VCaP (cell line): ENCODE measurements around the gene NEFH.
A peak's percentile ranks its signal among the peaks of the same experiment; 100 is the strongest.

ENCODE experiments used
- H3K27ac ChIP-seq: fragments of 450-650 bp; 2 replicates; pipeline ENCODE4 v1.5.1; 2017
- TF ChIP-seq, protein P1 (sequence below): fragments of 450-650 bp; conservative IDR thresholded peaks from 2 replicates; pipeline ENCODE4 v1.5.1; 2017; ENCODE audit warnings: mild to moderate bottlenecking, moderate library complexity

NEFH gene

DNA sequence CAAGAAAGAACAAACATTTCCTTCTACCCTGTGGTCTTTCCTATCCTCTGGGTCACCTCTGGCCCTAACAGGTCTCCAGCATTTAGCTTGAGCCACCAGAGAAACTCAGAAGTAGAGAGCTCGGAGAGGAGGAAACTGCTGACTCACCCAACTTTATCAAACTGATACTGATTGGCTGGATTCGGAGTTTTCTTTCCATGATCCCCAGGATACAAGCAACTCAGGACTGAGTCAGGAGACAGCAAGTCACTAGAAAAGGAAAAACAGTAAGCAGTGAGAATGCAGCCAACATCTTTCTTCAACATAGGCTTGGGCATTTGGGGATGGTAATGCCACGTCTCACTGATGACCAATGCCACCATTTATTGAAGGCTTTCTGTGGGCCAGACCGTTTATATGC, 40.8 kb downstream of the NEFH start:
- TF ChIP-seq, protein P1, sequence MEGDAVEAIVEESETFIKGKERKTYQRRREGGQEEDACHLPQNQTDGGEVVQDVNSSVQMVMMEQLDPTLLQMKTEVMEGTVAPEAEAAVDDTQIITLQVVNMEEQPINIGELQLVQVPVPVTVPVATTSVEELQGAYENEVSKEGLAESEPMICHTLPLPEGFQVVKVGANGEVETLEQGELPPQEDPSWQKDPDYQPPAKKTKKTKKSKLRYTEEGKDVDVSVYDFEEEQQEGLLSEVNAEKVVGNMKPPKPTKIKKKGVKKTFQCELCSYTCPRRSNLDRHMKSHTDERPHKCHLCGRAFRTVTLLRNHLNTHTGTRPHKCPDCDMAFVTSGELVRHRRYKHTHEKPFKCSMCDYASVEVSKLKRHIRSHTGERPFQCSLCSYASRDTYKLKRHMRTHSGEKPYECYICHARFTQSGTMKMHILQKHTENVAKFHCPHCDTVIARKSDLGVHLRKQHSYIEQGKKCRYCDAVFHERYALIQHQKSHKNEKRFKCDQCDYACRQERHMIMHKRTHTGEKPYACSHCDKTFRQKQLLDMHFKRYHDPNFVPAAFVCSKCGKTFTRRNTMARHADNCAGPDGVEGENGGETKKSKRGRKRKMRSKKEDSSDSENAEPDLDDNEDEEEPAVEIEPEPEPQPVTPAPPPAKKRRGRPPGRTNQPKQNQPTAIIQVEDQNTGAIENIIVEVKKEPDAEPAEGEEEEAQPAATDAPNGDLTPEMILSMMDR = no peak
- H3K27ac ChIP-seq = peak overlapping the region; percentile 85

DNA sequence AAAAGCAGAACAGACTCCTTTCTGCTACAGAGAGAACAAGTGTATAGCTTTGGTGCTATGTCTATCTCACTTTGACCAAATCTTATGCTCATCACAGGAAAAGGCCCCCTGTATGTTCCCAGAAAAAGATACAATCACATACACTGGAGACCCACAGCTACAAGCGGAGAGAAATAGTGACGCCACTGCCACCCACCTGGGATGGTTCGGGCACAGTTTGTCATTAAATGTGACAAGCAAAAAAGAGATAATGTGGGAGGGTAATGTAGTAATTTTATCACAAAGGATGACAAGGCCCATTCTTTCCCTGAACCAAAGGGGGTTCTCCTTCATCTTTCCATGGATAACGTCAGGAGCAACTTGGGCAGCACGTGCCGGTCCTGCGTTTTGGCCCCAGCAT, 41.5 kb downstream of the NEFH start:
- H3K27ac ChIP-seq = peak overlapping the region; percentile 85
- TF ChIP-seq, protein P1 = no peak

GRCh38 chr22:29523761-29524160, 43.7 kb downstream of the NEFH start:
- TF ChIP-seq, protein P1 = no peak
- peak overlapping the region; percentile 34 for H3K27ac ChIP-seq

DNA sequence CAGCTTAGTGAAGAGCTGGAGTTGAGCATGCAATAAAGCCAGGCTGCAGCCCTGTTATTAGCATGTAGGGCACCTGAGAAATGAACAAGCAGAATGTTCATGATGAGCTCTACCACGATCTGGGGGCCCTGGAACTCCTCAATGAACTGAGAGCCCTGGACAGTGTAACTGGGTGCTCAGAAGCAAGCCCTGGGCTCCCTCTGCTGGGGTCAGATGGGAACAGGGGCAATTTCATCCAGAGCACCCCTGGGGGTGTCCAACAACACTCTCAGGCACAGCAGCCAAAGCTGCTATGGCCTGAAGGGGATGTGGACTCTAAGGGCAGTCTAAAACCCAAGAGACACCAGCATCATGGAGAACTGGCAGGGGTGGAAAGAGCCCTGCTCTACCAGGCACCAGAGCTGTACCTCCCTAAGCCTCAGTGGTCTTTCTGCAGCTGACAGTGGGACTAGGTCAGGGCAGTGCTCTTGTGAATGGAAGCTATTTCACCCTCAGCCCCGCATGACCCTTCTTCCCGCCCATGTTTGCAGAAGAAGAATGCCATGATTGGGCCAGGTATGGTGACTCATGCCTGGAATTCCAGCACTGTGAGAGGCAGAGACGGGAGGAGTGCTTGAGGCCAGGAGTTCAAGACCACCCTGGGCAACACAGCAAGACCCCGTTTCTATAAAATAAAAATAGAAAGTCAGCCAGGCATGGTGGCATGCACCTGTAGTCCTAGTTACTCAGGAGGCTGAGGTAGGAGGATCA, 44.6 kb downstream of the NEFH start:
- TF ChIP-seq, protein P1 = peak; percentile 53
- peak overlapping the region; percentile 34 for H3K27ac ChIP-seq

GRCh38 chr22:29528144-29528543, 48.1 kb downstream of the NEFH start:
- TF ChIP-seq, protein P1 = no peak
- peak overlapping the region; percentile 69 for H3K27ac ChIP-seq

- TF ChIP-seq, protein P1 = no peak
- no peak overlapping the region for H3K27ac ChIP-seq
Observed at GRCh38 chr22:29530716-29531115, 50.7 kb downstream of the NEFH start.

DNA sequence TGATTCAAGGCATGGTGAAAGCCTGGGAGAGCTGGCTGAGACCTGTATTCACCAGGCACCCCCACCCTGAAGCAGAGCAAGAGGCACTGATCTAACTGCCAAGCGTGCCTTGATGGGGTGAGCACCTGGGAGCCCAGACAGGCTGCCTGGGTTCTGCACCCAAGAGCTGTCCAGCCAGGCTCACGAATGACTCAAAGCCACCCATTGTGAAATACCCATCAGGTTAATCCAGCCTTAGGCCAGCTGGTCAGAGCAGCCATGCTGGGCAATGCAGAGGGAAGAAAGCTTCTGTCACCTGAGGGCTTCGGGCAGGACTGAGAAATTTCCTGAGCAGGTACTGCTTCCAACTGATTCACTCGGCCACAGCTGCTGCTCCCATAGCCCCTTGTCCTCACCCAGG, 51.4 kb downstream of the NEFH start:
- TF ChIP-seq, protein P1 = no peak
- no peak overlapping the region for H3K27ac ChIP-seq
